OCI-LY3 (cell line): ENCODE measurements around the gene AUTS2.

Experiments used
- EZH2phosphoT487 ChIP-seq: fragments of 200-600 bp; shearing (Covaris generic); IDR thresholded peaks from 2 replicates; pipeline ENCODE4 v1.6.1; 2018; ENCODE audit warnings: antibody characterized with exemption, mixed run types, low read depth
- TF ChIP-seq, protein P1 (sequence below): fragments of 200-600, 300-600 bp; sonication (generic); IDR thresholded peaks from 2 replicates; pipeline ENCODE4 v1.5.1; 2014; ENCODE audit warnings: antibody characterized with exemption, low read length, low read depth

DNA sequence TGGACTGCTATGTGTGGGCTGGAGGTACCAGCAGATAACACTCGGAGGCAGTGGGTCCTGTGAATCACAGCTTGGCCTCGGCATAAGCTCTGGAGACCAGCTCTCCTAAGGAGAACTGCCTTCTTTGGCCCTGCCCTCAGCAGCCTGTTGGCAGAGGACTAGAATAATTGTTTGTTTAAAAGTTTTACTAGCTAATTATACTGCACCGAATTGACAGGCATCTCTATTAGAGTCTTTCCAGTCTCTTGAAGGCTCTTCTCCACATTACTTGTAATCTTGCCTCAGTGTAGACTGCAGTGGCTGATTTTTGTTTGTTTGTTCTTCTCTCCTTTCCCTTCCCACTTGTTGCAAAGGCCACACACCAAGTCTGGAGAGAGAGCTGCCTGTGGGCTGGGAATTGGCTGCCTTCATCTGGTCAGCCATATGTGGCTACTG is 183.2 kb downstream of the AUTS2 start:
- TF ChIP-seq, protein P1, sequence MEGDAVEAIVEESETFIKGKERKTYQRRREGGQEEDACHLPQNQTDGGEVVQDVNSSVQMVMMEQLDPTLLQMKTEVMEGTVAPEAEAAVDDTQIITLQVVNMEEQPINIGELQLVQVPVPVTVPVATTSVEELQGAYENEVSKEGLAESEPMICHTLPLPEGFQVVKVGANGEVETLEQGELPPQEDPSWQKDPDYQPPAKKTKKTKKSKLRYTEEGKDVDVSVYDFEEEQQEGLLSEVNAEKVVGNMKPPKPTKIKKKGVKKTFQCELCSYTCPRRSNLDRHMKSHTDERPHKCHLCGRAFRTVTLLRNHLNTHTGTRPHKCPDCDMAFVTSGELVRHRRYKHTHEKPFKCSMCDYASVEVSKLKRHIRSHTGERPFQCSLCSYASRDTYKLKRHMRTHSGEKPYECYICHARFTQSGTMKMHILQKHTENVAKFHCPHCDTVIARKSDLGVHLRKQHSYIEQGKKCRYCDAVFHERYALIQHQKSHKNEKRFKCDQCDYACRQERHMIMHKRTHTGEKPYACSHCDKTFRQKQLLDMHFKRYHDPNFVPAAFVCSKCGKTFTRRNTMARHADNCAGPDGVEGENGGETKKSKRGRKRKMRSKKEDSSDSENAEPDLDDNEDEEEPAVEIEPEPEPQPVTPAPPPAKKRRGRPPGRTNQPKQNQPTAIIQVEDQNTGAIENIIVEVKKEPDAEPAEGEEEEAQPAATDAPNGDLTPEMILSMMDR: no peak
- no peak for TF ChIP-seq EZH2phosphoT487
